CD8-positive, alpha-beta memory T cell (primary cell): ENCODE data around the gene UGT1A1. TPM values are rescaled to one million over a fixed set of nuclear protein-coding genes. Genes with fewer than 3 reads are reported as not detected.

Experiments
- polyA plus RNA-seq: library from polyadenylated mRNA; unstranded; fragments of 300-500 nt; fragmentation: Illumina TruSeq; gene quantifications from one replicate; pipeline ENCODE4 v1.2.3, GENCODE V29; 2021
- total RNA-seq, 2 experiments: library from RNA; stranded (reverse); gene quantifications; one replicate each; pipeline ENCODE4 v1.2.3, GENCODE V29; 2021

UGT1A1 gene
- total and polyA plus RNA-seq, 3 experiments from 2014 or later: not detected

Other genes starting within 250 kb of the UGT1A1 start
- gene USP40, start 193.5 kb upstream of the UGT1A1 start, total RNA-seq: 10 to 100 TPM; 13.3 to 14.8 TPM
- gene USP40, start 193.5 kb upstream of the UGT1A1 start, polyA plus RNA-seq: 5.4 TPM
- not detected for gene UGT1A8, start 142.6 kb upstream of the UGT1A1 start, total RNA-seq
- not detected for gene UGT1A8, start 142.6 kb upstream of the UGT1A1 start, polyA plus RNA-seq
- not detected for gene UGT1A10, start 123.8 kb upstream of the UGT1A1 start, total RNA-seq
- gene UGT1A10, start 123.8 kb upstream of the UGT1A1 start, polyA plus RNA-seq: not detected
- not detected for gene UGT1A9, start 88.4 kb upstream of the UGT1A1 start, total RNA-seq
- not detected for gene UGT1A9, start 88.4 kb upstream of the UGT1A1 start, polyA plus RNA-seq
- not detected for gene UGT1A7, start 78.4 kb upstream of the UGT1A1 start, total RNA-seq
- gene UGT1A7, start 78.4 kb upstream of the UGT1A1 start, polyA plus RNA-seq: not detected
- gene UGT1A6, start 67.4 kb upstream of the UGT1A1 start, total RNA-seq: not detected
- gene UGT1A6, start 67.4 kb upstream of the UGT1A1 start, polyA plus RNA-seq: not detected
- not detected for gene UGT1A5, start 47.4 kb upstream of the UGT1A1 start, total RNA-seq
- gene UGT1A5, start 47.4 kb upstream of the UGT1A1 start, polyA plus RNA-seq: not detected
- gene UGT1A4, start 41.5 kb upstream of the UGT1A1 start, total RNA-seq: not detected
- gene UGT1A4, start 41.5 kb upstream of the UGT1A1 start, polyA plus RNA-seq: not detected
- gene UGT1A3, start 31.2 kb upstream of the UGT1A1 start, total RNA-seq: not detected
- not detected for gene UGT1A3, start 31.2 kb upstream of the UGT1A1 start, polyA plus RNA-seq
- not detected for gene MROH2A, start 18.1 kb downstream of the UGT1A1 start, total RNA-seq
- gene MROH2A, start 18.1 kb downstream of the UGT1A1 start, polyA plus RNA-seq: not detected
- 10 to 100 TPM; 37.9 to 41.2 TPM for gene HJURP, start 94.3 kb downstream of the UGT1A1 start, total RNA-seq
- not detected for gene HJURP, start 94.3 kb downstream of the UGT1A1 start, polyA plus RNA-seq
- gene TRPM8, start 157.1 kb downstream of the UGT1A1 start, total RNA-seq: not detected
- not detected for gene TRPM8, start 157.1 kb downstream of the UGT1A1 start, polyA plus RNA-seq